GM10847 (cell line): ENCODE measurements around the gene DCANP1.

Experiments
- POLR2A ChIP-seq: IDR thresholded peaks from 2 replicates; pipeline ENCODE4 v1.6.1; 2011; ENCODE audit not compliant: insufficient read length; ENCODE audit errors: extremely low read depth

The DCANP1 gene

DNA sequence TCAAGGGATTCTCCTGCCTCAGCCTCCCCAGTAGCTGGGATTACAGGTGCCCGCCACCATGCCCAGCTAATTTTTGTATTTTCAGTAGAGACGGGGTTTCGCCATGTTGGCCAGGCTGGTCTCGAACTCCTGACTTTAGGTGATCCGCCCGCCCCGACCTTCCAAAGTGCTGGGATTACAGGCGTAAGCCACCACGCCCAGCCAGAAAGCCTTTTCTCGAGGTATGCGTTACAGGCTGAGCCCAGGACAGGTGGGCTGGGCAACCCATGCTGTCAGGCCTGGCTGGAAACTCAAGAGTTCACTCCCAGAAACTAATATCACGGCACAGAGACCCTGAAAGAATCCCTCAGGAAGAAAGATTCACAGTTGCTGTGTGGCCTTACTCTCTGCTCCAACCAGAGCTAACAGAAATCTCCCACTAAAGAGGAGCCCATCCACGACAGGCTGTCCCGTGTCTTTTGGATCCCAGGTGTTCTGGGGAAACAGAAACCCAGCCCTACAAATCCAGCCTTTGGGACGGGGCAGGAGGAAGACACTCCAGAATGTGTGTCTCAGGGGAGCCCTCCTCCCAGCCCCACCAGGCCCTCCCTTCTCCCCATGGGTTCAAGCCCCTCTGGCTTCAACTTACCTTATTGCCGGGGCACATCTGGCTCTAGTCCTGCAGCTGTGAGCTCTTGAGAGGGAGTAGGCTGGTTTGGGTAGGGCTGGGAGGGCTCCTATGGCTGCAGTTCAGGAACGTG, 4.6 kb upstream of the DCANP1 start:
- no peak for TF ChIP-seq POLR2A

DNA sequence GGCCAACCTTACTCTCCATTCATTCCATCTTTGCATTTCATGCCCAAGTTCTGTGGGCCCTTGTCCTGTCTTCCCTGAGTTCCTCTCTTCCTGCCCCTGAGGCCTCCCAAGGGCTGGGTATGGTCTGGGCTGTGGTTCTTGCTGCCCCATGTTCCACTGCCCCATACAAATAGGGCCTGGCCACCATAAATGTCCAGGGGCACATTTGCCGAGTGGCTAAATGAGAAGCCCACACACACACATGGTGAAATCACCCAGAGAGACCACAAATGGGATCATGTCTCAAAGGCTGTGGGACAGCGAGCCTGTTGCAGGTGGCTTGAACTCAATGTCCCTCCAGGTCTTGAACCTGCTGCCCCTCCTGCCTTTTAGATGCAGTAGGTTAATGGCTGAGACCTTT, 3.8 kb upstream of the DCANP1 start:
- no peak for TF ChIP-seq POLR2A

DNA sequence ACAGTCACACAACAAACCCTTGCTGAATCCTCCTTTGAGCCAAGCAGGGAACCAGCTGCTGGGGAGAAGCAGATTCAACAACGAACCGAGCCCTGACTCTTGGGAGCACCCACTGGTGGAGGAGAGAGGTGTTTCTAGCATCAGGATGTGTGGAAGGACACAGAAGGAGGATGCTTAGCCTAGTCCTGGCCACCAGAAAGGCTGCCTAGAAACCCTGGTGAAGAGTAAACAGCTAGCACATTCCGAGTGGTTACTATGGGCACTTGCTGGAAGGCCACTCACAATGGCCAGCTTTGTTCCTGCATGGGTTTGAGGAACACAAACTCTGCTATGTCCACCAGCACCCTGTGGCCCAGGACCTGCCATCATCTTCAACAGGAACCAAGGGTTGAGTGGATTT, 3.2 kb upstream of the DCANP1 start:
- TF ChIP-seq POLR2A, result no peak

DNA sequence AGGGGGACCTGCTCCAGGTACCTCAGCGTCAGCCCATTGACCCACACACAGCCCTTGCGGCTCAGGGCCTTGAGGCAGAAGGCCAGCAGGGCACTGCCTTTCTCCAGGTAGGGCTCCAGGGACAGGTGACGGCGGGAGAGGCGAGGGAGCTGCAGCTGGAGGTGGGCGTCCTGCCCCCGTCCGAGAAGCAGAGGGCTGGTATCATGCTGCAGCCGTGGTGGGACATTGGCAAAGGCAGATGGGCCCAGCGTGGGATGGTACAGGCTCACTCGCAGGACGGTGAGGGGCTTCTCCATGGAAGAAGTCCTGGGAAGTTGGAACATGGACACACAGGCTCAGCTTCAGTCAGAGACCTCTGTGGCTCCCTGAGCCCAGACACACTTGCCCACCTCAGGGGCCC, 2.5 kb upstream of the DCANP1 start:
- TF ChIP-seq POLR2A, result no peak

DNA sequence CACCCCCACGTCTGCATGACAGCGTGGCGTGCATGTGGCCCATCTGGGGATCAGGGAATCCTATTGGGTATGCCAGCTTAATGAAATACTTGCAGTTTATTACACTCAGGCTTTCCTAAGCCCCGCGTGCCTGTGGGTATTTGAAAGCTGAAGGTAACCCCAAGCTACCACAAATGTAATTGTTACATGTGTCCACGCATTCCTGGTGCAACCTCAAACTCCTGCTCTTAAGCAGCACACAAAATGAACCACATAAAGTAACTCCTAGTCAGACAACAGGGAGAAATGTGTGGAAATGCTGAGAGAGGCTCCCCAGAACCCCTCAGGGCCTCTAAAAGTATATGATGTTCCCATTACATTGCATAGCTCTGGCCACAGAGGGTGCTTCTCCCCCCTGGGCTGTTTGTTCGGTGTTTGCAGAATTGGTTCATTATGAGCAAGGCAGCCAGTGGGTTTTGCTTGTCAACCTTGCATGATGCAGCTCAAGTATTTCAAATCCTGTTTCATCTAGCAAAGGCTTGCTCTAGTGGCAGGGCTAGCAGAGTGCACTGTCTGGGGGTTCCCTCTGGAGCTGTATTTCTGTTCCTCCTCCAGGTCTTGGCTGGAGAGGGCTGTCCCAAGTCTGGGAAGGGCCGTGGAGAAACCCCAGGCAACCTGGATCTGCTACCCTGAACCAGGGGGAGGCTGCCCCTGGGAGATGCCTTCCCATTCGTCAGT, 1.8 kb upstream of the DCANP1 start:
- no peak for TF ChIP-seq POLR2A

DNA sequence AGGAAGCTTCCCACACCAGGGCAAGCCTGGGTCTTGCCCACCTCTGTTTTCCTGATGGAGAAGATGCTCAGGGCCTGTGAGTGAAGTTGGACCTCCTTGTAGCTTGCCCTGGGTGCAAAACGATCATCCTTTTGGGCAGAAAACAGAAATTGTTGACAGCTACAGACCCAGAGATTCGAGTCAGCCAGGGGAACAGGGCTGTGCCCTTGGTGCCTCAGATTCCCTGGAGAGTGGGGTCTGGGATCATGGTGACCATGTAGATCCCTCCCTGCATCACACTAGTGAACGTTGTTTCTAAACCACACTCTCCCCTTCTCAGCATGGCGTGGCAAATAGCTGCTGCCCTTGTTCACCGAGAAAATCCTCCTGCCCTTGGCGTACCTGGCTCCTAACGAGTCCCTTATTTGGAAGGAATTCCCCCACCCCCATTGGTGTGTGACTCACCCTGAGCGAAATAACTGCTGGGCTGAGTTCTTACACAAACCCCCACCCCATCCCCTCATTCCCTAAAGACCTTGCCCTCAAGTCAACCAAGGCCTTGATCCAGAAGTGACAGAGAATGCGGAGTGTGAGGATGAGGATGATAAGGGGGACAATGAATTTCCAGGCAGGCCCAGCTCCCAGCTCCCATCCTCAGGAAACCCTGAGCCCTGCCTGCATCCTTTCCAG, 1.1 kb upstream of the DCANP1 start:
- TF ChIP-seq POLR2A, result no peak

DNA sequence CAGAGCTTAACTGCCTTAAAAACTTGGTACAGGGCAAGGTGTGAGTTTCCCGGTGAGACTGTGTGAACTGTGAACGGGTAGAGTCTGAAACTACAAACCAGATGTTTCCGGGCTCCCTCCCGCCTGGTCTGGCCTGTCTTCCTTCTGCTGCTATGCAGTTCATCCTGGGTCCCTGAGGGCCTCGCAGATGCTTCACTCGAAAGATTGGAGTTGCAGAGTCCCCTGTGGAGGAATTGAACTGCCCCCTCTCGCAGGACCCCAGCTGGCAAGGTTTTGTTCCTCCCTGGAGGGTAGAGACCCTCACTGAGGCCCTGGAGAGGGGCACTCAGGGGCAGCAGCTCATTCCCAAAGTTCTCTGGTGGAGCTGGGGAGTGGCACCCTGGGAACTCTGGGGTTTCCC, 533 bp downstream of the DCANP1 start:
- TF ChIP-seq POLR2A, result no peak

DNA sequence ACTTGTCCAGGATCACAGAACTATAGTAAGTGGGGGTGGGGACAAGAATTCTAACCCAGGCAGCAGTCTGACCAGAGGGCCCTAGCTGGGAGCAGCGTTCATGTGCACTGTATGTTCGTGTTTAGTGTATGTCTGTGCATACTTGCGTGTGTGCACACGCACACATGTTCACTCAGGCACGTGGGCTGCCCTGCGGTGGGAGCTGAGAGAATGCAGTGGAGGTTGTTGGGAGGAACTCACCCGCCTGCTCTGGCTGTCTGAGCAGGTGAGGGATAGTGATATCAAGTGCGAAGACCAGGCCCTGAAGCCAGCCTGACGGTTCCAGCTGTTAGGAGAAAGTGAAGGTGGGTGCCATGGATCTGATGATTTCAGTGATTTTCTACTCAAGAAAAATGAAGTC, 942 bp downstream of the DCANP1 start:
- TF ChIP-seq POLR2A, result no peak

DNA sequence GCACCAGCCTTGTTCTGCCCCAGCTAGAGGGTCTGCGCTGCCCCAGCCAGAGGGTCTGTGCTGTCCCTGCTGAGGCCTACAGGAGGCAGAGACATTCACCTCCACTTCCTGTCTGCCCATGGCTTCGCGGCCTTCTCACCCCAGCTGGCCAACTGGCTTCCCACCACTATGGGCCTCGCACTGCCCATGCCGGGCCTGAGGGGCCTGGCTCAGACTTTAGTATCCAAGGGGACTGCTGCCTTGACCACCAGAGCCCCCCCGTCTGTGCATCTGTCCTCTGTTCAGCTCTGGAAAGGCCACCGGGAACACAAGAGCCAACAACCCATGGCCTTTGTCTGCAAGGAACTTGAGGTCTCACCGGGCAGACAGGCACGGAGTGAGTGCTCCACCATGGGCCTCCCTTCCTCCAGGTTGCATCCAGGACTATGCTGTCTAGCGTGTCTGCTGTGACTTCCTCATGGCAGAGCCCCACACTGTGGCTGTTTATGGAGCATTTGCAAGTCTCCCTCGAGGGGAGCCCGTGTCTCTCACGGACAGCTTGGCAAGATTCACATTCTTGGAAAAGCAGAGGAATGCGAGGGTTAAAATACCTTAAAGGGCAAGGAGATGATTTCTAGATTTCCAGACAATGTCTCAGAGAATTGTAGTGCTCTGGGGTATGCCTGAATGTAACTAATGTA, 1.7 kb downstream of the DCANP1 start:
- no peak for TF ChIP-seq POLR2A

DNA sequence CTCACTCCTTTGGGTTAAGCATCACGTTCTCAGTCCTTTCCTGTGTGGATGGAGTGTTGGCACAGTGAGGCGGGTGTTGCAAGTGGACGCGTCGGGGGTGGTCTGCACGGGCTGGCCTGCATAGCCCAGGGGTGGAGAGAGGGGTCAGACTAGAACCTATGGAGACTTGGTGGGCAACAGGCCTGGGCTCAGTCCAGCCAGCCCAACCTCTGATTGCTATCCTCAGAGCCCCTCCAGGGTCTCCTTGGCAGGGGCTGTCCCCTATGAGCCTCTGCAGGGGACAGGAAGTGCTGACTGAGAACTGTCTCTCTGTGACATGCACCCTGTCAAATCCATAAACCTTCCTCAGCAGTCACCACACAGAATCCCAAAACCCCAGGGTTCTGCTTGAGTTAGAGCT, 2.3 kb downstream of the DCANP1 start:
- TF ChIP-seq POLR2A, result no peak

DNA sequence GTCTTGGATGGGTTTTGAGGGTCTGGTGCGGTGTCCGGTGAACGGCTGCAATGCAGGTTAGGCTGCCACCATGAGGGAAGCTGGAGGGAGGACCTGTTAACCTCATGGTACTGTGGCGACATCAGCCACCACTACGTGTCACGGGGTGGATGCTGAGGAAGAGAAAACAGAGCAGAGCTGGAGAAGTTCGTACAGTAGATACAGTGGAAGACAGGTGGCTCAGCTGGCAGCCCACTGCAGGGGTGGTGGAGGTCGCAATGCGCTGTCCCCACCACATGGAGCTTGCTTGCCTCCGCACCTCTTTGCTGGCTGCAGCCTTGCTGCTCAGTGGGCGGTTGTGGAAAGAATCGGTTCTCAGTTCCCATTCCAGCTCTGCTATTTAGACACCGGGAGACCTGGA, 2.8 kb downstream of the DCANP1 start:
- TF ChIP-seq POLR2A, result no peak

DNA sequence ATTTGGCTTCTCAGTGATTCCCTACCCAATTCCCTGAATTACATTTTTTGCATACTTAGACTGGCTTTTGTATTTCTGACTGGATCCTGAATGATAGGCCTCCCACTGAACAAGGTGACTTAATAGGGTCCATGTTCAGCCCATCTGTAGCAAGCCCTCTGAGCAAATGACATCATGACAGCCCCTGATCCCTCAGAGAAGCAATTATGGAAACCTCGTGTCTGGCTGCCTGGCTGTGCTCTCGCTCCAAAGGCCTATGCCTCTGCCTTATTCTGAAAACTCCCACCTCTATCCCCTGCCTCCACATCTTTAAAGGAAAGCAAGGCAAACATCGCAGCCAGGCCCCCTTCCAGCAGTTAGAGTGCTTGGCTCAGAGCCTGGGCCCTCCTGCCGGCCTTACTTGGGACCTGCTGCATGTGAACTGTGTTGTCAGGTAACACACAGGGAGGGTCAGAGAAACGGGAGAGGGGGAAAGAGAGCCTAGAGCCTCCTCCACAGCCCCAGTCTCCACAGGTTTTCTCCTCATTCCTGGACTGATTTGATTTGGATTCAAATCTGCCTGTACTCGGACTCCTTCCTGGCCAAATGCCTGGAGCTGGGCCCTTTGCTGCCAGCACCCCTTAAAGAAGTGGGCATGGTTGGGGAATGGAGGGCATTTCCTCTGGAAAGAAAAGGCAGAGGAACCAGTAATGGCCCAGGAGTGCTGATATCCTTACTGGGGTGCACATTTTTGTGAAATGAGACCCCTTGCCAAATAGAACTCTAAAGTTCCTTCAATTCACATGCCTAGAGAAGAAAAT, 3.8 kb downstream of the DCANP1 start:
- no peak for TF ChIP-seq POLR2A

DNA sequence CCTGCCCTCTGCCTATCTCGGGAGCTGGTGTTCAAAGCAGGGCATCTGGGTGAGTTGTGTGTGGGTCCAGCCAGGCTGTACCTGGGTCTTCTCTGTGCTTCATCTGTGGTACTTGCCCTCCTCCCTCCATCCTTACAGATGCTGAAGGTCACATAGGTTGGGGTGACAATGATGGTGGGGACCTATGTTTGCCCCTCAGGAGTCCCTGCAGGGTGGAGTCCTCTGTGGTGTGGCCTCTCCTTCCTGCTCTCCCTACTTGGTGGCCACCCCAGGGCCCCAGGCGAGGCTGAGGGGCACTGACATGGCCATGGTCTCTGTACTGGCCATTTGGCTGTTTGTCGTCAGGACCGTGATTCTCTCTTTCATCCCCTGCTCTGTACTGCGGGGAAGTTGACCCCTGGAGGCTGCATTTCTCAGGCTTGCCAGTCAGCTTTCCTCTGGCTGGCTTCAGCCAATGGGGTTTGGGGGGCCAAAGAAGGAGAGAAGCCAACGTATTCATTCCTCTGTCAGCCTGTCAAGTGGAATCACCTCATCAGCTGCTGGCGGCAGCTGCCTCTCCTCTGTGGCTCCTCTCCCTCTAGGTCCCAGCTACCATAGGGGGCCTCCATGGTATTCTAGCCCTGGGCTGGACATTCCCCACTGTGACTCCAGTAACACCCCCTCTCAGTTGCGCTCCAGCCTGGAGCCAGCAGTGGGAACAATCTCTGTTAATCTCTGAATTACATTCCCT, 4.6 kb downstream of the DCANP1 start:
- TF ChIP-seq POLR2A, result no peak

DNA sequence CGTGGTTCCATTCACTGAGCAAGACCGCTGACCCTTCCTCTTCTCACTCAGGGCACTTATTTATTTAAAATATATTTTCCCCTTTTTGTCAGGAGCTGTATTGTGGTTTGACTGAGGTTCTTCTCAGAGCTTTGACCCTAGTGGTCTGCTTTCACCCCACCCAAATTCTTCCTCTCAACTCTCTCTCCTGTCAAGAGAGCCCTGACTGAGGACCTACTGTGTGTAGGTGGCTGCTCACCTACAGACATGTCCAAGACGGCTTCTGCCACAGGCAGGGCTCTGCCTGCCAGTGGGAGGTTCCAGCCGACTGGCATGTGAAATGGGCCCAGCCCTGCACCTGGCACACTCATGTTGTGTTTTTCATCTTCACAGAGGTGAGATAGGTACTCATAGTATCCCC, 5.2 kb downstream of the DCANP1 start:
- no peak for TF ChIP-seq POLR2A
